GM18511 (cell line): Measurements from ENCODE around the gene SORBS1.
A peak's percentile ranks its signal among the peaks of the same experiment; 100 is the strongest.

ENCODE experiments used
- ATAC-seq: cut with Tn5 transposase; IDR thresholded peaks from one replicate; pipeline ENCODE4 v1.9.1; 2021; ENCODE audit warnings: mild to moderate bottlenecking, moderate library complexity; ENCODE audit not compliant: unreplicated experiment

Gene SORBS1

DNA sequence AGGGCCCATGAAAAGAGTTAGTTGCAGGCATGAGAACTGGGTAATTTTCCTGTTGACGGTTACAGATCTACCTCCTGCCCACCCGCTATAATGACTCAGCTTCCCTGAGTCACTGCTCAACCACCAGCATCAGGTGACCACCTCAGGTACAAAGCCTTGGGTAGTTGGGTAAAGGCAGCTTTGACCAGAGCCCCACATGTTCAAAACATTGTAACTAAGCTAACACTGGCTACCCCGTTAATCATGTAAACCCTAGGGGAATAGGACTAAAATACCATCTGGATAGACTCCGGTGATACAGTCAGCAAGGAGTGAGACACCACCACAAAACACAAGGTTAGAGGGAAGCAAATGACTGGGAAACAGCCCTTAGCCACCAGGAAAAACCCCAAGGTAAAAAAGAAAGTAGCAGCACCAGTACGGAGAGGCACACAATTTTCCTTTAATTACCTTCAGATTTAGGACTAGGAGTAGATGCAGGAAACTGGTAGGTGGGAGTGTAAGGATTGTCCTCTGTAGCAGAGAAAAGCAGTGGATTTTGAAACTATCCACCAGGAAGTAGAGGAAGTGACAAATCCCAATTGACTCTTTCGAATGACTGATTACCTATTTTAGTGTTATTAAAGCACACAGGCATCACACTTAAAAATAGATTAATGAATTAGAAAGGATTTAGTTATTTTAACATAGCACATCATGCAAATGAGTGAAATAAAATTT, 166.8 kb downstream of the SORBS1 start:
- ATAC-seq, result peak; percentile 72

DNA sequence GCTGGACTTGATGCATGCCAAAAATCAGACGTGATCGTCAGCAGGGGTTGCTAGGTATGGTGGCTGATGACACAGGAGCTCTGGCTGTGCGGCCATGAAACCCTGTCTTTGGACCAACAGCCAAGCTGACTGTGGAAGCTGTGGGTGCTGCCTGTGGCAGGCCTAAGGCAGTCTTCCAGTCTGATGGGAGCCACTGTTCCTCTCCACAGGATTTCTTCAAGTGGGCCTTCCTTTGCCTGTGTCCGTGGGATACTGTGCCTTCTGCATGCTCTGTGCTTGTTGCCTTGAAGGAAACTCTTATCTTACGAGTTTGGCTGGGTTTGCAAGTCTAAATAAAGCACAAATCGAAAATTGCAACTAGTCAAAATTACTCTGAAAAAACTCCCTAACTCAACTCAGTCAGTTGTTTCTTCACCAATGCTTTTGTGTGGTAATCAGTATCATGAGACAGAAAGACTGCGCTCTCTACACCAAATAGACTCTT, 168.4 kb downstream of the SORBS1 start:
- ATAC-seq, result peak; percentile 47

- ATAC-seq, result no peak
Measured at GRCh38 chr10:95392217-95392584, 169.0 kb downstream of the SORBS1 start.

DNA sequence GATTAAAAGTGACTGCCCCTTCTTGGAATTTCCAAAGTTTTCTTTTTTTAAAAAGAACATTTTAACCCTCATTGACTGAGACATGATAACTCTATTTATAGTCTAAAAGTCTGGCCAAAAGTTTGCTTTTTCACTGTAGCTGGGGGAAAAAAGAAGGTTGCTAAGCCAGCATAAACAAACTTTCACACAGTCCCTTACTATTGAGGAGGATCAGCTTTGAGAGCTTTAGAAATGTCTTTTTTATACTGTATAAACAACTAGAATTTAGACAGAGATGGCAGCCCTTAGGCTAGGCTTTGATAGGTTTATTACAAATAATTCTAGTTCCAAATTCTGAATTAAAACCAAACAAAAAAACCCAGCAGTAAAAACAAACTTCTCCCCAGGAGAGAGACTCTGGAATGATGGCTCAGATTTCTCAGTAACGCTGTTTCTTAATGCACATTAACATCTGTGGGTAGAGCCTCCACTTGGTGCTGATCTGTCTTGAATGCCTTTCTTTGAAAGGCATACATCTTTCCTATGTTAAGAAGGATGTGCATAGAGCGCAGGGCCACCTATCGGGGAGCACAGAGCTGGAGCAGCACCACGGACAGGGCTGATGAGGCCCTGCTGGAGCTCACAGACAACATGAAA, 169.5 kb downstream of the SORBS1 start:
- ATAC-seq, result no peak

GRCh38 chr10:95391164-95391563, 170.0 kb downstream of the SORBS1 start:
- ATAC-seq, result no peak

GRCh38 chr10:95389982-95390381, 171.2 kb downstream of the SORBS1 start:
- no peak for ATAC-seq

DNA sequence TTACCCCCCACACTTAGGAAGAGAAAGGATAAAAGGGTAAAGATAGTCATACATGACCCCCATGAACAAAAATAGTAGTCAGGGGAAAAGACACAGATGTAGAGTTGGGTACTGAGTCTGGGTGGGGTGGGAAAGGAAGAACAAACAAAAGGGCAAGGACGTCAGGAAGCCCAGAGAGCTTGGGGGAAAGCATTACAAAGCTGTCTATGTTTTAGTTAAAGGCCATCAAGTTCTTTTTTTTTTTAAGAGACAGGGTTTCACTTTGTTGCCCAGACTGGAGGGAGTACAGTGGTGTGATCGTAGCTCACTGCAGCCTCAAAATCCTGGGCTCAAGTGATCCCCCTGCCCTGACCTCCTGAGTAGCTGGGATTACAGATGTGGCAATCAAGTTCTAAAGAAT, 172.0 kb downstream of the SORBS1 start:
- no peak for ATAC-seq

DNA sequence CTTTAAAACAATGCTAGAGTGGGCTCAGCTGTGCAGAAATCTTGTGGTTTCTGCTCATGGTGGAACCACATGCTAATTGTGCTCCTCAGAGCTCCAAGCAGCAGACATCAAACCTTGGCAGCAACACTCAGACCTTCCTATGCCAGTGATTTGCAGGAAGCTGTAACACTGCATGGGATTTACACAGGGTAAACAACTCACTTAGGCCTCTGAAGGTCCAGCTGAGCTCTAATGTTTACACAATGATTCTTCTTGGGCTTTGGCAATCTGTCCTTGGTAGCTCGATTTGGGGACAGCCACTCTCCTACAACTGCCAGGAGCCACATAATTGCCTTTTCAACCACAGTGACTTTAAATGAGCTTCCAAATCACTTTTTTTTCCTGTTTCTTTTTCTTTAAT, 172.6 kb downstream of the SORBS1 start:
- no peak for ATAC-seq

GRCh38 chr10:95388109-95388471, 173.1 kb downstream of the SORBS1 start:
- ATAC-seq, result no peak

DNA sequence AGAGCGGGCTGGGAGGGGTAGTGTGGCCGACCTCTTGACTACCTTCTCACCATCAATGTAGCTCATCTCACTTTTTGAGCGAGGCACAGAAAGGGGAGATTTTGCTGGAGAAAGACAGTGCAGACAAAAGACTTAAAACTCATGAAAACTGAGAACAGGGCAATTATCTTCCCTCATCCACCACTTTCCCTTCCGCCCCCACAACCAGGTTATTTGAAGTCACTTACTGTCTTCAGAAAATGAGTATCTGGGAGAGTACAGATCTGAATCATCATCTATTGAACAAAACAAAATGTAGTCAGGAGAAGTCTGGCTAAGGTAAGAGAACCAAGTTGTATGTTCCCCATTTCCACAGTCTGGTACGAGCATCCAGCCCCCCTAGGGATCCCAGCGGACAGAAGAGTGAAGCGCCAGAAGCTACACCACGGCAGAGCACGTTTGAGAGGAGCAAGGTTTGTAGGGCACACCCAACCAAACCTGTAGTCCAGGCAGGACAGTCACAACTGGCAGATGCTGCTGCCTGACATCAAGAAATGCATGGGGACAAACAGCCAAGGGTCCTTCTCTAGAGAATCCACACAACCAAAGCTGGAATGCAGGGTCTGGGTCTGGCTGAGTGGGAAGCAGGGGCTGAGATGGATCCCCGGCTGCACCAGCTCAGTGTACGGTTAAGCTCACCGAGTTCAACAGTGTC, 177.0 kb downstream of the SORBS1 start:
- ATAC-seq, result no peak

DNA sequence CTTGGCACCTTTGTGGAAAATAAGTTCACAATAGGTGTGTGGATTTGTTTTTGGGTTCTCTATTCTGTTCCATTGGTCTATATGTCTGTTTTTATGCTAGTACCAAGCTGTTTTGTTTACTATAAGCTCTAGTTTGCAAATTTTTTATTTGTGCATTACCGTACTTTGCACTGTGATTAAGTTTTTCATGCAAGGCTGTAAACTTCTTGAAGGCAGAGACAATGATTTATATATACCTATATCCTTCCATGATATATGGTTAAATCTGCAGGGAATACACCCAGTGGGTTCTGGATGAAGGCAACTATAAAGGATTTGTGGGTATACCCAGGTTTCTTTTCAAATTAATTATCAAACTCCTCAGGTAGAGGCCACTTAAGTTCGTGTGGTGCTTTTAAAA, 178.6 kb downstream of the SORBS1 start:
- ATAC-seq, result no peak

- no peak for ATAC-seq
Measured at GRCh38 chr10:95382174-95382573, 179.0 kb downstream of the SORBS1 start.

DNA sequence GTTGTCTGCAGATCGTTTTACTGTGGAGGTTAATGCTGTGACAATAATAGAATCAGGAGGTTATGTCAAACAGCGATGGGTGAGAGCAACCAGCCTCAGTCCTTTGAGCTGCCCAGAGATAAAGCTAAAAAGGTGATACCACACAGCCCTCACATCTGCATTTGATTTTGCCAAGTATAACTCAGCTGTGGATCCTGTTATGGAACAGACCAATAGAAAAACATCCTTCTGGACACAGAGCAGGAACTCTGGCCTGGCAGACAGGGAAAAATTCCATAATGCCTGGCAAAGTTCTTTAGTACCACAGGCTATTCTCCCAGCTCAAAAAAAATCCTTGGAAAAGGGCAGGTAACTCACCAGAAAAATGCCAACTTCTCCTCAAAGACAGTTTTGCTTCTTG, 183.2 kb downstream of the SORBS1 start:
- no peak for ATAC-seq

DNA sequence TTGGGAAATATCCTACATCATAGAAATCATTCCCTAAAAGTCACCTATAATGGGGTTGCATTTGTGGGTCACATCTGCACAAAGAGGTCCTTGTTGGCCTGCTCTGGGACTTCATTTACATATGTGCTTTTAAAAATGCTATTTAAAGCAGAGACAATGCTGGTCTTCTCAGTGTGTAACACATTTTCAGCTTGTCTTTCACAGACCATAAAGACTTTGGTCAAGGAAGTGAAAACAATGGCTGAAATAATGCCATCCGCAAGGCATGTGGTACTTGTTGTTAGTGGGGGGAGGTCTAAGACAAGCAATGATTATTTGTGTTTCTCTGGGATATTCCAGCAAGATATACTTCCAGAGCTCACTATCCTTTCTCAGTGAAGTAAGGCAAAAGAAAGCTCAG, 185.8 kb downstream of the SORBS1 start:
- no peak for ATAC-seq

DNA sequence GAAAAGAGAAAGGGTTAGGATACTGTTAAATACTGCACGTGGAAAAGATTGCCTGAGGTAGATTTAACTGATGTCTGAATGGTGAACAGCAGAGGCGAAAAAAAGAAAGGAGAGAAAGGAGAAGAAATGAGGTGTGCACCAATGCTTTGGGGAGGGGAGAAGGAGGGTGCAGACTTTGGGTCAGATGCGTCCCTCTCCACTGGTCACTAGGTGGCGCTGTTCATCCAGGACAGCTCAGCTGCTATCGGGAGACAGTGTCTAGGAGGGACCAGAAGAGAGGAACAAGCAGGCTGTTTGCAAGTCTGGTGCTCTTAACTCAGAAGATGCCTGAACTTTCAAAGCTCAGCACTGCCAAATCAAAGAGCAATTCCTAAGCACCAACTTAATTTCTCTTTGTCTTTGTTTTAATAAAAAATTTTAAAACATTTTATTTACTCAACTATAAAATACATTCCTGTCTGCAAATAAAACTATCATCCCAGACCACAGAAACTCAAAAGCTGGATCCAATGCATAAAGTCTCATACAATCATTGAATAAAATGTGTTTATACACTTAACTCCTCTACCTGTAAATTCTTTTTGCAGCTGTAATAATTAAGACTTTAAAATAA, 186.5 kb downstream of the SORBS1 start:
- ATAC-seq, result peak; percentile 91

- no peak for ATAC-seq
Measured at GRCh38 chr10:95373660-95374059, 187.5 kb downstream of the SORBS1 start.

- ATAC-seq, result no peak
Measured at GRCh38 chr10:95364342-95364741, 196.8 kb downstream of the SORBS1 start.

DNA sequence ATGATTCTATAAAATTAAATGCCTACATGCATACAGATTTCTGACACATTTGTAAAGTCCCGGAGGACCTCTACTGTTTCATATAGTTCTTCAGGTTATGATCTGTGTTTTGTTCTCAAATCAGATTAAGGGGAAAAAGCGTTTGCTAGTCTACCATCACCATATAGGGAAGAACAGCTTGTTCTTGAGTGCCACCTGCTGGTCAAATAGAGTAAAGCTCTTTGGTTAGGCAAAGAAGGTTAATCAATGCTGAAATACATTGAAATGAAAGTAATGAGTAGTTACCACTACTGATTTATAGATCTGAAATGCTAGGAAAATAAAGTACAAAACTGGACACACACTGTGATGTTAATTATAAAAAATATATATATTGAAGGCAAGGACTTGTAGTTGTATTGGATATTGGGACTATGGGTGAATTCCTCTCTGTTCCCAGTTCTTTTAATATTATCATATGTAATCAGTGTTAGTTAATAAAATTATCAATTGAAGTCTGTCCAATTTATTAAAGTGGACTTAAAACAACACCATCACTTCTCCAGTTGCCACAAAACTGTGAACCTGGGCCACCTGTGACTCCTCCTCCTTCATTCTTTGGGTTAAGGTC, 197.8 kb downstream of the SORBS1 start:
- ATAC-seq, result peak; percentile 89

- ATAC-seq, result no peak
Measured at GRCh38 chr10:95360122-95360714, 201.0 kb downstream of the SORBS1 start.

- ATAC-seq, result no peak
Measured at GRCh38 chr10:95359466-95359865, 201.7 kb downstream of the SORBS1 start.
